Stomach (tissue), 9 donors: Measurements from ENCODE around the gene CEMIP. TPM values are rescaled to one million over a fixed set of nuclear protein-coding genes. Genes with fewer than 3 reads are reported as not detected.

Experiments used
- DNase-seq, 2 donors: peaks; one replicate each; pipeline versions ENCODE4 v3.0.0 to v3.0.0-alpha.2; 2013 to 2019
- H3K27ac ChIP-seq, 5 donors: fragments of 200-600 bp in 4 of 5; sonication (generic) in 4 of 5; one replicate each; pipeline ENCODE4 v1.5.1; 2013 to 2019; ENCODE audit warnings: mild to moderate bottlenecking in 1 of 5, moderate library complexity in 1 of 5
- H3K27me3 ChIP-seq, 3 donors: fragments of 200-600 bp; sonication (generic); one replicate each; pipeline ENCODE4 v1.5.1; 2017 to 2019; ENCODE audit warnings: mixed run types in 1 of 3
- H3K36me3 ChIP-seq, 4 donors: fragments of 200-600 bp; sonication (generic); 1 replicate in 3 of 4; 2 replicates in 1 of 4; pipeline ENCODE4 v1.5.1; 2016 to 2019
- H3K4me1 ChIP-seq, 4 donors: fragments of 200-600 bp; sonication (generic); one replicate each; pipeline ENCODE4 v1.5.1; 2016 to 2019
- H3K4me3 ChIP-seq, 4 donors: fragments of 200-600 bp; sonication (generic) in 3 of 4; one replicate each; pipeline ENCODE4 v1.5.1; 2016 to 2019; ENCODE audit warnings: mild to moderate bottlenecking in 1 of 4
- H3K9me3 ChIP-seq, 4 donors: fragments of 200-600 bp; sonication (generic); one replicate each; pipeline ENCODE4 v1.5.1; 2016 to 2019
- CTCF ChIP-seq, 7 experiments: fragments of 450-650 bp in 4 of 7; fragments of 200-600 bp in 3 of 7; sonication (generic) in 3 of 7; IDR thresholded peaks; one replicate each; pipeline ENCODE4 v1.5.1; 2016 to 2019; ENCODE audit warnings: antibody characterized with exemption in 7 of 7, control low read depth in 2 of 7, mild to moderate bottlenecking in 1 of 7
- EP300 ChIP-seq: sonication (generic); formaldehyde crosslinking; IDR thresholded peaks from one replicate; pipeline ENCODE4 v1.6.1; 2017; ENCODE audit warnings: antibody characterized with exemption
- POLR2A ChIP-seq, 4 donors: fragments of 450-650 bp; IDR thresholded peaks; one replicate each; pipeline ENCODE4 v1.6.1; 2016; ENCODE audit warnings: antibody characterized with exemption in 4 of 4, control low read depth in 2 of 4, mild to moderate bottlenecking in 1 of 4, moderate library complexity in 1 of 4
- POLR2AphosphoS5 ChIP-seq, 3 donors: sonication (generic); formaldehyde crosslinking; IDR thresholded peaks; one replicate each; pipeline ENCODE4 v1.6.1; 2016; ENCODE audit warnings: antibody characterized with exemption in 3 of 3
- WGBS, 5 donors: extraction: QIAGEN DNeasy Blood & Tissue Kit in 3 of 5; methylation state at CpG; one replicate each; pipeline versions ENCODE4 v1.1.5 to v1.1.7; 2013 to 2018; 5-methylcytosine and 5-hydroxymethylcytosine counted together
- intact Hi-C: fragments of 100-400 bp; cut with DNase I; formaldehyde crosslinking; loops from one replicate; pipeline ENCODE4 v1.15.1; 2023; ENCODE audit warnings: low total_unique reads
- polyA plus RNA-seq, 3 donors: library from polyadenylated mRNA; stranded (reverse); fragments of 200-250 nt; gene quantifications; one replicate each; pipeline ENCODE4 v1.2.3, GENCODE V29; 2013
- total RNA-seq, 5 donors: library from RNA; depleted of rRNA; stranded (reverse); fragments of >200 nt; gene quantifications; one replicate each; pipeline versions ENCODE4 v1.1.0 to v1.2.3, GENCODE V29; 2014 to 2016
- donor health status: healthy with polysubstance abuse.
- donor health status: Bipolar disorder and iron deficiency.
- donor health status: healthy.

Gene CEMIP
- total and polyA plus RNA-seq, 8 donors, result 0.53 to 2.6 (median 1.4) TPM; not detected in 4

- WGBS, 5 donors, result 85 to 91% (median 86%) methylated on average over 8 to 12 of the region's 12 CpGs
- H3K4me1 ChIP-seq, result no peaks in the 10 kb centered on the region
- intact Hi-C loops, result no loop called here
- no peaks in the 10 kb centered on the region for H3K9me3 ChIP-seq
- TF ChIP-seq POLR2AphosphoS5 (IDR thresholded peaks at IDR 0.05) (no peak), CTCF (IDR thresholded peaks at IDR 0.05) (no peak), POLR2A (IDR thresholded peaks at IDR 0.05) (no peak), EP300 (no peak)
- no peak overlapping the region for H3K27ac ChIP-seq
- DNase-seq, result peak in 1 of 2 donors; percentile 26
- no peak overlapping the region for H3K4me3 ChIP-seq
- H3K27me3 ChIP-seq, result no peaks in the 10 kb centered on the region
- H3K36me3 ChIP-seq, result no peaks in the 10 kb centered on the region
These were observed 92.7 kb downstream of the CEMIP start for GRCh38 chr15:80871858-80872257.

- intact Hi-C loops, result no loop called here
- WGBS, 5 donors, result 60 to 80% (median 71%) methylated on average over 4 to 7 of the region's 7 CpGs
- no peak overlapping the region for H3K4me3 ChIP-seq
These were observed 94.3 kb downstream of the CEMIP start for GRCh38 chr15:80873366-80873952.

GRCh38 chr15:80875568-80876347 lies 96.6 kb downstream of the CEMIP start:
- no peaks in the 10 kb centered on the region for H3K9me3 ChIP-seq
- TF ChIP-seq POLR2AphosphoS5 (IDR thresholded peaks at IDR 0.05), result no peak
- TF ChIP-seq POLR2A (IDR thresholded peaks at IDR 0.05), result no peak
- TF ChIP-seq CTCF (IDR thresholded peaks at IDR 0.05), result no peak
- TF ChIP-seq EP300, result no peak
- intact Hi-C loops, result no loop called here

More at GRCh38 chr15:80873366-80873952, 94.3 kb downstream of the CEMIP start:
- H3K4me1 ChIP-seq, result no peaks in the 10 kb centered on the region
- H3K36me3 ChIP-seq, result no peaks in the 10 kb centered on the region
- TF ChIP-seq EP300 (no peak), CTCF (IDR thresholded peaks at IDR 0.05) (no peak), POLR2AphosphoS5 (IDR thresholded peaks at IDR 0.05) (no peak), POLR2A (IDR thresholded peaks at IDR 0.05) (no peak)
- no peak for DNase-seq
- no peaks in the 10 kb centered on the region for H3K27me3 ChIP-seq
- H3K9me3 ChIP-seq, result no peaks in the 10 kb centered on the region
- no peak overlapping the region for H3K27ac ChIP-seq

GRCh38 chr15:80876348-80876674 lies 97.1 kb downstream of the CEMIP start:
- no peaks in the 10 kb centered on the region for H3K27me3 ChIP-seq
- no peaks in the 10 kb centered on the region for H3K36me3 ChIP-seq
- no peak overlapping the region for H3K27ac ChIP-seq
- intact Hi-C loops, result no loop called here
- DNase-seq, result no peak
- H3K4me1 ChIP-seq, result no peaks in the 10 kb centered on the region
- H3K4me3 ChIP-seq, result no peak overlapping the region
- TF ChIP-seq POLR2AphosphoS5 (IDR thresholded peaks at IDR 0.05) (no peak), EP300 (no peak), POLR2A (IDR thresholded peaks at IDR 0.05) (no peak), CTCF (IDR thresholded peaks at IDR 0.05) (no peak)
- H3K9me3 ChIP-seq, result no peaks in the 10 kb centered on the region
- 84 to 94% (median 91%) methylated on average over 4 of the region's 4 CpGs for WGBS, 5 donors

More at GRCh38 chr15:80875568-80876347, 96.6 kb downstream of the CEMIP start:
- Histone ChIP-seq H3K27me3 (no peaks in the 10 kb centered on the region), H3K27ac (no peak overlapping the region), H3K36me3 (no peaks in the 10 kb centered on the region), H3K4me3 (no peak overlapping the region), H3K4me1 (no peaks in the 10 kb centered on the region)
- peak in 1 of 2 donors; percentile 76 for DNase-seq
- WGBS, 5 donors, result 65 to 80% (median 73%) methylated on average over 4 to 8 of the region's 8 CpGs
